NCI-H510A treated with DMSO at 0.1 percent for 48 hours (cell line): ENCODE measurements around the gene ZNF783.
"Not testable (repeated sequence)": the region's sequence is repeated elsewhere in the genome, so short reads cannot be mapped to it uniquely, and the experiment has no call there.

Experiments used
- DNase-seq: peaks from one replicate; lab custom pipeline; 2025; lab: John Stamatoyannopoulos, UW

ZNF783 gene

DNA sequence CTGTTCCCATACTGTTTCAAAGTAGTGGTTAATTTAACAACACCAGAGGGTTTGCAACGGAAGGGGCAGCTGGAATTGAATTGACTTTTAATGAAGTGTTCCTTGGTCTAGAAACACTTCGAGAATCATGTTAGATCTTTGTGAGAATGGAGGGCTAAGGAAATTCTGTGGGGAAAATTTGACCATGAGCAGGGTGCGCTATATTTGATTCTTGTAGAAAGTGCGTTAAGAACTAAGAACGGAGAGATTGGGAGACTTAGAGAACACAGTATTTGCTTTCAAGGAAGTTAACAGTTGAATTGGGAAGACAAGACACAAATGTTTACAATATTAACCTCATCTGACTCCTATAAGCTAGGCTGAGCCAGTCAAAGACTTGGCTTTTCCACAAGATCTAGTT is 21.4 kb upstream of the ZNF783 start:
- DNase-seq, result no peak

DNA sequence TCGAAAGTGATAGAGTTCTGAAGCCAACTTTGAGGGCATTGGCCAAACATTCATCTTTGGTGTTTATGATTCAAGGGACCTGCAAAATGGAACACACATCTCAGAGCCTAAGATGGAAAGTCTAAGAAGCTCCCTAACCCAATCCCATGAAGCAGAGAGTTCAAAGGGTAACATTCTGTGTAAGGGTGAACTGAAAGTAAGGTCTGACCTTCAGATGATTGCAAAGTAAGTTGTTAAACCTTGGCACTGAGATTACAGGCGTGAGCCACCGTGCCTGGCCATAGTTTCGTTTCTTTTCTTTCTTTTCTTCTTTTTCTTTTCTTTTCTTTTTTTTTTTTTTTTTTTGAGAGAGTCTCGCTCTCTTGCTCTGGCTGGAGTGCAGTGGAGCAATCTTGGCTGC is 20.3 kb upstream of the ZNF783 start:
- DNase-seq, result no peak

DNA sequence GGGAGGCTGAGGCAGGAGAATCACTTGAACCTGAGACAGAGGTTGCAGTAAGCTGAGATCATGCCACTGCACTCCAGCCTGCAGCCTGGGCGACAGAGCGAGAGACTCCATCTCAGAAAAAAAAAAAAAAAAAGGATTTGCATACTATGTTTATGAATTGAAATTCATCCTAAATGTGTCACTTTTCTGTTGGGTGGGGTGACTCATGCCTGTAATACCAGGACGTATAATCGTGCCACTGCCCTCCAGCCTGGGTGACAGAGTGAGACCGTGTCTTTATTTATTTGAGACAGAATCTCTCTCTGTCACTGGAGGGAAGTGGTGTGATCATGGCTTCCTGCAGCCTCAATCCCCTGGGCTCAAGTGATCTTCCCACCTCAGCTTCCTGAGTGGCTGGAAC is 16.8 kb upstream of the ZNF783 start:
- DNase-seq, result no peak

DNA sequence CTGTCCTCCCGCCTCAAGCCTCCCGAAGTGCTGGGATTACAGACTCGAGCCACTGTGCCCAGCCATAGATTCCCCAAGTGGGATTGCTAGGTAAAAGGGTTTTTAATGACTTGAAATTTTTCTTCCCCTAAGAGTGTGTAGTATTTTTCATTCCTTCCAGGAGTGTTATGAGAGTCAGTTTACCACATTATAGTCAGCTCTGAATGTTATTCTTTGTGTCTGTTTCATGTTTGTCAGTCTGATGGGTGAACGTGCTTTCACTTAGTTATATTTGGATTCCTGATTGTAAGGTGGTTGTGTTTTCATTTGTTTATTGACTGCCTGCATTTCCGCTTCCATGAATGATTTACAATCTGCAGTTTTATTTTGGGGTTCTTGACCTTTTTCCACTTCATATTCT is 16.3 kb upstream of the ZNF783 start:
- DNase-seq, result no peak

DNA sequence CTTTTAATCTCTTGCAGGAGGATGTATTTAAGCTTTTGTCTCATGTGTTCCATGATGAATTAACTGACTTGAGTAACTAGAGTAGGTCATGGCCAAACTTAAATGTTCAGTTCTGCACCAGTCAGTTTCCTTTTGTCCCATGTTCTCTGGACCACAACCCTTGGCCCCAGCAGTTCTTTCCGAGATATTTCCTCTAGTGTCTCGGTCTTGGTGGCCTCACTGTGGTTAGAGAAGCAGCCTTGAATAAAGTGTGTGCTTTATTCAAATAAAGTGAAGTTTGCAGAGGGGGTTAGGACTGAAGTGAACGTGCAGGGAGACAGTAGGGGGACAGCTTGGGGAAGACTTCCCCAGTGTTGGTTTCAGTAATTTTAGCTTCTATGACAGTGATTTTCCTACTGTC is 13.2 kb upstream of the ZNF783 start:
- DNase-seq, result no peak

DNA sequence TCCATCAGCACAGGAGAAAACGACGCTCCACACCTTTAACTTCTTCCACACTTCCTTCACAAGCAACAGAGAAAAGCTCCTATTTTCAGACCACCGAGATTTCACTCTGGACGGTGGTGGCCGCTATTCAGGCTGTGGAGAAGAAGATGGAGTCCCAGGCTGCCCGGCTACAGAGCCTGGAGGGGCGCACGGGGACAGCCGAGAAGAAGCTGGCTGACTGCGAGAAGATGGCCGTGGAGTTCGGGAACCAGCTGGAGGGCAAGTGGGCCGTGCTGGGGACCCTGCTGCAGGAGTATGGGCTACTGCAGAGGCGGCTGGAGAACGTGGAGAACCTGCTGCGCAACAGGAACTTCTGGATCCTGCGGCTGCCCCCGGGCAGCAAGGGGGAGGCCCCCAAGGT is 11.8 kb upstream of the ZNF783 start:
- DNase-seq, result not testable (repeated sequence)

DNA sequence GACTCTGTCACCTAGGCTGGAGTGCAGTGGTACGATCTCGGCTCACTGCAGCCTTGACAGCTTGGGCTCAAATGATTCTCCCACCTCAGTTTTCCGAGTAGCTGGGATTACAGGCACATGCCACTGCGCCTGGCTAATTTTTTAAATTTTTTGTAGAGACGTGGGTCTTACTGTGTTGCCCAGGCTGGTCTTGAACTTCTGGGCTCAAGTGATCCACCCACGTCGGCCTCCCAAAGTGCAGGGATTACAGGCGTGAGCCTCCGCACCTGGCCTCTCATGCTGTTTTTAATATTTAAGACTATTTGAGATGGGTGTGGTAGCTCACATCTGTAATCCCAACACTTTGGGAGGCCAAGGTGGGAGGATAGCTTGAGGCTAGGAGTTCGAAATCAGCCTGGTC is 10.5 kb upstream of the ZNF783 start:
- DNase-seq, result not testable (repeated sequence)

DNA sequence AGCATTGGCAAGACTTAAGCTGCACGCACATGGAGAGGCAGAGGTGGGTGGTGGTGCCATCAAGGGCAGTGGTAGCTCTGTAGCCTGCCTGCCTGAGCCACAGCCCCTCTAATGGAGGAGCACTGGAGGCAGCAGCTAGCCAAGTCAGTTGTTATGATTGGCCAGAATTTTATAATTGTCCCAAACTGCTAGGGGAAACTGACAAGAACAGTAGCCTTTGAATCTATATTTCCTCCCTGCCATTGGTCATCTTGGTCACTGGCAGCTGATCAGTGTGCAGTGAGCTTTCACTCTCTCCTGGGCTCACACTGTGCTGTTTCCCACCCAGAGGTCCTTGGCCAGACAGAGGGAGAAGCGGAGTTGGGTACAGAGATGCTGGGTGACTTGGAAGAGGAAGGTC is 9.6 kb upstream of the ZNF783 start:
- no peak for DNase-seq

DNA sequence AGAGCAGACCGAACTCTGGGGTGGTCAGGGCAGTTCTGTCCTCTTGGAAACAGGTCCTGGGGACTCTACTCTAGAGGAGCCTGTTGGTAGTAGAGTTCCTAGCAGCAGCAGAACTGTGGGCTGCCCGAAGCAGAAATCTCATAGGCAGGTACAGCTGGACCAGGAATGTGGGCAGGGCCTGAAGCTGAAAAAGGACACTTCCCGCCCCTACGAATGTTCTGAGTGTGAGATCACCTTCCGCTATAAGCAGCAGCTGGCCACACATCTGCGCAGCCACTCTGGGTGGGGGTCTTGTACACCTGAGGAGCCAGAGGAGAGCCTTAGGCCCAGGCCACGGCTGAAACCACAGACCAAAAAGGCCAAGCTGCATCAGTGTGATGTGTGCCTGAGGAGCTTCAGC is 8.3 kb upstream of the ZNF783 start:
- DNase-seq, result no peak

DNA sequence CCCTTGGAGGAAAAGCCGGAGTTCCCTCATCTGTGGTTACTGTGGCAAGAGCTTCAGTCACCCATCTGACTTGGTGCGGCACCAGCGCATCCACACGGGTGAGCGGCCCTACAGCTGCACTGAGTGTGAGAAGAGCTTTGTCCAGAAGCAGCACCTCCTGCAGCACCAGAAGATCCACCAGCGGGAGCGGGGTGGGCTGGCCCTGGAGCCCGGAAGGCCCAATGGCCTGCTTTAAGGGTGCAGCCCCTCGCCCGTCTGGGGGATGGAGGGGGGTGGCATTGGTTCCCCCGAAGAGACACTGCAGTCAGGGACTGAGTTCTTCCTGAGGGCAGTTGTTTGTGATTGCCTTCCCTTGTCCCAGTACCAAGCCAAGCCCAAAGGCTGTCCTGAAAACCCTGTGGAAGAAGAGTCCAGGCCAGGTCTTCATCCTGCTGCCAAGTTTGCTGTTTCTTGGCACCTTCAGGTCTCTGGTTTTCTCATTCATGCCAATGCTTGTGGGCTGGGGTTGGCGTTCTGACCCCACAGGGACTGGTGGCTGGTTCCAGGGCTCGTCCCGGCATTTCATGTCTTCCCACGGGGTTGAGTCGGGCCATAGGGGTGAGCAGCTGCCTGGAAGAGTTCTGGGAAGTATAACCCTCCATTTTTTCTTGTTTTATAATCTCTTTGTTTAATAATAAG is 7.7 kb upstream of the ZNF783 start:
- no peak for DNase-seq

DNA sequence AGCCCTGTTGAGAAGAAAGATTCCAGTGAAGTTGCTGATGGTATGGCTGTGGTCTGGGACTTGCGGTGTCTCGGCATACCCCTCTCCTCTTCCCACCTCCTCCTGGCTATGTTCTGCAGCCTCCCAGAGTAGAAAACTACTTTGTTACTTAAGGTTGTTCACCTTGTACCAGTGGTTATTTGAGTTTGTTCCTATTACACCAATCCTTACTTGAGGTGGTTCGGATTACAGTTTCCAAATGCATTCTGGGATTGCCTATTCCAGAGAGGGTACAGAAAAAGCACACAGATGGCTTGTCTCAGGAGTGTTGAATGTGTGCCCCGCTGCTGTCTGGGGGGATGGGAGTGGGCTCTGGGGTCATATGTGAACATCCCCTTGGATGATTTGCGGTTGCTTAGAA is 6.8 kb upstream of the ZNF783 start:
- no peak for DNase-seq

DNA sequence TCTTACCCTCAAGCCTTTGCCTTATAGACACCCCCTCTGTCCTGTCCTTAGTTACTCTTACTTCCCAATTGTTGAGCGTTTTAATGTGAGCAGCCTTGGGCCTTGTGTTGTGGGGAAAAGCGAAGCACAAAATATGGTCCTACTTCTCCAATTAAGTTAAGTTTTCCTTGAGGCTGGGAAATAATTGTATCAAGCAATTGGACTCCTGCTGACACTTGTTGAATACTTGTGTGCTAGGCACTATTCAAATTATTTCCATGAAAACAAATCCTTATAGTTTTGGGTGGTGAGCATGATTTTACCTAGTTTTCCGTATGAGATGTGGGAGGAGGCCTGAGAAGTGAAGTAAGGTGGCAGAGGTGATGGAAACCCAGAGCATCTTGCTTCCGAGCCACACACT is 5.4 kb upstream of the ZNF783 start:
- no peak for DNase-seq

DNA sequence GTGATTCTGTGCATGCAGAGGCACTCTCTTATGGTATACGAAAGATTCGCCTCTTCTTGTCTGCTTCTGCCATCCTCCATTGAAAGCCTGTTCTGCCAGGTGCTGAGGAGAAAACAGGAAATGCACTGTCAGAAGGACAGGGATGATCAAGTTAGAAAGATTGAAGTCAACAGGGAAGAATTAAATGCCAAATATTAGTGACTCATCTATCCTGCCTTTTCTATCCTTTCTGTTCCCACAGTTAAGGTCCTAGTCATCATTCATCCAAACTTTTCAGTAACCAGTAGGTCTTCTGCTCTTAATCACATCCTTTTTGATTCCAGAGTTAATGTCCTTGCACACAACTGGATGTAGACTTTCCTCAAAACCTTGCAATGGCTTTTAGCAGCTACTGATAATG is 4.8 kb upstream of the ZNF783 start:
- DNase-seq, result no peak

DNA sequence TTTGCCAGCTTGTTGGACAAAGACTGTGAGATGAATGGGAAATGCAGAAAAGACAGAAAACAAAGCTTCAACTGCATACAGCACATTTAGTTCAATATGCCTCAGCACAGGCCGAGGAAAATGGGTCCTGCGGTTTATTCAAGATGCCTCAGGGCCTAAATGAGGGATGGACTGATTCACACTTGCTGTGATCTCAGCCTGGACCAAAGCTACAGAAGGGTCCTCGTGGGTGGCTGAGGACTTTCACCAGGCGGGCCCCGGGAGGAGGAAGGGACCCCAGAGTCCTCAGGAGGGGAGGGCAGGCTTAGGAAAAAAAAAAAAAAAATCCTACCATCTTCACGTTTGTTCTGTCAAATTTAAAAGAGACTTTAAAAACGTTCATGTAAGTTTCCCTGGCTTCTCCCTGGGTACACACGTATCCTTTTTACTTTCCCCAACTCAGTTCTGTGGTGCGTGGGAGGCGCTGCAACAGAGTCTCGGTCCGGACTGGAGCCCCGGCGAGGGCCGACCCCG is 624 bp upstream of the ZNF783 start:
- peak; percentile 2 for DNase-seq

DNA sequence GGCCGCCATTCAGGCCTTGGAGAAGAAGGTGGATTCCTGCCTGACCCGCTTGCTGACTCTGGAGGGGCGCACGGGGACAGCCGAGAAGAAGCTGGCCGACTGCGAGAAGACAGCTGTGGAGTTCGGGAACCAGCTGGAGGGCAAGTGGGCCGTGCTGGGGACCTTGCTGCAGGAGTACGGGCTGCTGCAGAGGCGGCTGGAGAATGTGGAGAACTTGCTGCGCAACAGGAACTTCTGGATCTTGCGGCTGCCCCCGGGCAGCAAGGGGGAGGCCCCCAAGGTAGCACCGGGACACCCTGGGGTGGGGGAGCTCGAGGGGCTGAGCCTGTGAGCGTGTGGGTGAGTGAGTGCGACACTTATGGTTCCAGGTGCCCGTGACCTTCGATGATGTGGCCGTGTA is 4.5 kb downstream of the ZNF783 start:
- DNase-seq, result no peak

DNA sequence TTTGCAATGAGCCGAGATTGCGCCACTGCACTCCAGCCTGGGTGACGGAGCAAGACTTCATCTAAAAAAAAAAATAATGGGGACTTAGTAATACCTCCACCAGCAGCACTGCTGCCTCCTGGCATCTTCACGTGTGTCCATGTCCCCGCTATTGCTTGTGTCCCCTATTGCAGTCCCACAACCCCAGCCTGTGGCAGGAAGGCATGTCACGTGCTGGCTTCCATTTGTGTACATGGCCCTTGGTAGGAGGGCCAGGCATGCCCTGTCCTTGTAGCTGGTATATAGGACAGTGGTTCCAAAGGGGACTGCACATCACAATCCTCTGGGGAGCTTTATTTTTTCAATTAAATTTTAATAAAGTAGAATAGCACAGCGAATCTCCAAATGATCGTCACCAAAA is 5.7 kb downstream of the ZNF783 start:
- no peak for DNase-seq

DNA sequence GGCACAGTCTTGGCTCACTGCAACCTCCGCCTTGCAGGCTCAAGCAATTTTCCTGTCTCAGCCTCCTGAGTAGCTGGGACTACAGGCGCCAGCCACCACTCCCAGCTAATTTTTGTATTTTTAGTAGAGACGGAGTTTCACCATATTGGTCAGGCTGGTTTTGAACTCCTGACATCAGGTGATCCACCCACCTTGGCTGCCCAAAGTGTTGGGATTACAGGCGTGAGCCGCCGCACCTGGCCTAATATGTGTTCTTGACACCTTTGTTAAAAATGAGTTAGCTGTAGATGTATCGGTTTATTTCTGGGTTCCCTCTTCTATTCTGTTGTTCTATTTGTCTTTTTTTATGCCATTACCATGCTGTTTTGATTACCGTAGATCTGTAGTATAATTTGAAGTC is 12.4 kb downstream of the ZNF783 start:
- DNase-seq, result not testable (repeated sequence)

DNA sequence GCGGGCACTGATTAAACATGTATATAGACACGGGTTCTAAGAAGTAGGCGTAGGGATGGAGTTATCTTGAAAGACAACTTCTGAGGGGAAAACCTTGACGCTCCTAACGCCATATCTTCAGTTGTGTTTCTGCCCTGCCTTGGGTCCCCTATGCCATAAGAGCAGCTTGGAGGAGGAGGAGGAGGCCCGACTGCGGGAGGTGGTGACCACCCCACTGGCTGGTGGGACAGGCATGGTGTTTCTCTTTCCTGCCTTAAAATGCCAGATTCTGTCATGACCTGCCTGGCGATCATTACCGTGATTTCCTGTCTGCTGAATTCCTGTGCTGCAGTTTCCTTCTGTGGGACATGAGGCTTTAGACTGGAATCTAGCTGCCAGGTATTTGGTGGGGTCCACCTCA is 15.9 kb downstream of the ZNF783 start:
- no peak for DNase-seq

DNA sequence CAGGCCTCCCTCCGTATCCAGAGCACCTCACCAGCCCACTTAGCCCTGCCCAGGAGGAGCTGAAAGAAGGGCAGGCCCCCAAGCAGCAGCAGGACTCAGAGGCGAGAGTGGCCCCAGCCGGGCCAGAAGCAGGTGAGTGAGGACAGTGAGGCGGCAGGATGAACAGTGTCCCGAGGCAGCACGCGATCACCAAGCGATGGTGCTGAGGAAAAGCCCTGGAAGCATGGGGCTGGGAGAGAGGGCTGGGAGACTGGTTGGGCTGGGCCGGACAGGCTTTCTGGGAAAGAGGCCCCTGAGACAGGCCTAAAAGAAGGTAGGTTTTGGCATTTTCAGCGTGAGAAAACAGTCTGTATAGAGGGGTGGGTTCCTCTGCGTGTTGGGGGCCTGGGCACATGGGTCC is 16.4 kb downstream of the ZNF783 start:
- no peak for DNase-seq

DNA sequence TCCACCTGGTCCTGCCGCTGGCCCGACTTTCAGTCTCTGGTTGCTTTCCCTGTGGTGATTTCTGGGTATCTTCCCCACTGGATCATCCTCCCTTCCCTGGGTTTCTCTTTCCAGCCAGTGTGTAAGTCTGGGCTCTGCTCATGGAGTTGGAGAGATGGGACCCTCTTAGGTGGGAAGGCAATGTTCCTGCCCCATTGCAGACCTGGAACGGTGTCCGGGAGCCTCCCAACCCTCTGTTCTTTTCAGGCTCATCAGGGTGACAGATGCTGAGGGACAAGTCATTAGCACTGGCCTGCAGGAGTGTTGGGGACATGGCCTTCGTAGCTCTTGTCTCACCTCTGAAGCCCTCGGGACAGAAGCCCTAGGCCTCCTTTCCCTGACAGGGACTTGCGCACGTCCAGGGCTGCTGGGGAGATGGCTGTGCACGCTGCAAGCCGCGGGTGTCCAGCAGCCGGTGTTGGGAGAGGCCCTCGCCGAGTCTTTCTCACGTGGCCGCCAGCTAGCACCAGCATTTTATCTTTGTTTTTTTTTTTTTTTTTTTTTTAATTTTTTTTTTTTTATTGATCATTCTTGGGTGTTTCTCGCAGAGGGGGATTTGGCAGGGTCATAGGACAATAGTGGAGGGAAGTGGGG is 17.2 kb downstream of the ZNF783 start:
- DNase-seq, result no peak

DNA sequence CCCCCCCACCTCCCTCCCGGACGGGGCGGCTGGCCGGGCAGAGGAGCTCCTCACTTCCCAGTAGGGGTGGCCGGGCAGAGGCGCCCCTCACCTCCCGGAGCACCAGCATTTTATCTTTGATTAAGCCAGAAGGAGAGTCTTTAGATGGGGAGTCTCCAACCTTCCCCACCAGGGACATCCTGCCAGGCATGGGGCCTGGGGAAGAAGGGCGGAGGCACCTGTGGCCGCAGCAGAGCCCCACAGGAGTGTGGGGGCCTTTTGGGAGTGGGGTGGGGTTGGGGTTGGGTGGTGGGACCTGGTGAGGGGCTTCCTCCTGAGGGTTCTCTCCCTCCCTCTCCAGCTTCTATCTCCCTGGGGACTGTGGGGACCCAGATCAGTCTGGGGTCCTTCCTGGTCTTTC is 18.2 kb downstream of the ZNF783 start:
- DNase-seq, result no peak

DNA sequence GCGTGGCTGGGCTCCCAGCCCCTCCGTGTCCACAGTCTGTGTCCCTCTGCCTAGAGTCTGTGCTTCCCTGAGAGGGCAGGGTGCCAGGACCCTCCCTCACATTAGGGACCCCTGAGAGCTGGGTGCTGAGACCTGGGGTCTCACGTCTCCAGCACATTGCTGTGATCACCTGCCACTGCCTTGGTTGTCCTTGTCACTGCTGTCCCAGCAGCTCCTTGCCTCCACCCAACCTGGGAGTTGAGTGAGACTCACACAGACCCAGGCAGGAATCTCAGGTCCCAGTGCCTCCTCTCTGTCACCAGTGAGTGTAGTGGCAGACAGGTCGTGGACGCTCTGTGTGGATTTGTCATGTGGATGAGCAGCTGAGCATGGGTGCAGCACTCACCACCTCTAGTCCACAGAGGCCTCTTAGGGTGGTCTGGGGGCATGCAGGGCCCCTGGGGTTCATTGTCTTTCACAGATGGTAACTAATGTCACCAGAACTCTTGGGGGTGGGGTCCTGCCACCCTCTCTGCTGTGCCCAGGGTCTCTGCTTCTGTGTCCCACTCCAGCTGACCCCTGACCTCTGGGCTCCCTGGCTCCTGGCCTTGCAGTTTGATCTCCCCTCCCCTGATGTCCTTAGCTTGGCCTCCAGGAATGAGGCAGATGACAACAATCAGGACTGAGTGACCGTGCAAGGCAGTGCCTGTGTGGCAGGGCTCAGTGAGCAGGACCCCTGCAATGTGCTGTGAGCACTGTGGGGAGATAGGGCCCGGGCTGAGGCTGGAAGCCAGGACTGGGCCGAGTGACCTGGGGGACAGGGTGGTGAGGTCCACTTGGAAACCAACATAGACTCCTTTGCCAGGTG is 18.9 kb downstream of the ZNF783 start:
- DNase-seq, result no peak
